Upper lobe of left lung (tissue), 4 donors: ENCODE measurements around the gene USF2.

Experiments used
- EP300 ChIP-seq, 4 donors: sonication (generic); formaldehyde crosslinking; IDR thresholded peaks; one replicate each; pipeline ENCODE4 v1.5.1; 2017; ENCODE audit warnings: antibody characterized with exemption in 4 of 4, control low read depth in 2 of 4
- POLR2A ChIP-seq, 4 donors: fragments of 450-650 bp; IDR thresholded peaks; one replicate each; pipeline ENCODE4 v1.5.1; 2016 to 2017; ENCODE audit warnings: antibody characterized with exemption in 4 of 4, mild to moderate bottlenecking in 2 of 4
- POLR2AphosphoS5 ChIP-seq, 2 donors: sonication (generic); formaldehyde crosslinking; IDR thresholded peaks; one replicate each; pipeline ENCODE4 v1.5.1; 2017; ENCODE audit warnings: antibody characterized with exemption in 2 of 2
- TF ChIP-seq, protein P1 (sequence below), 6 experiments: fragments of 450-650 bp in 4 of 6; fragments of 200-600 bp in 2 of 6; sonication (generic) in 2 of 6; IDR thresholded peaks; one replicate each; pipeline ENCODE4 v1.5.1; 2016 to 2019; ENCODE audit warnings: antibody characterized with exemption in 6 of 6

DNA sequence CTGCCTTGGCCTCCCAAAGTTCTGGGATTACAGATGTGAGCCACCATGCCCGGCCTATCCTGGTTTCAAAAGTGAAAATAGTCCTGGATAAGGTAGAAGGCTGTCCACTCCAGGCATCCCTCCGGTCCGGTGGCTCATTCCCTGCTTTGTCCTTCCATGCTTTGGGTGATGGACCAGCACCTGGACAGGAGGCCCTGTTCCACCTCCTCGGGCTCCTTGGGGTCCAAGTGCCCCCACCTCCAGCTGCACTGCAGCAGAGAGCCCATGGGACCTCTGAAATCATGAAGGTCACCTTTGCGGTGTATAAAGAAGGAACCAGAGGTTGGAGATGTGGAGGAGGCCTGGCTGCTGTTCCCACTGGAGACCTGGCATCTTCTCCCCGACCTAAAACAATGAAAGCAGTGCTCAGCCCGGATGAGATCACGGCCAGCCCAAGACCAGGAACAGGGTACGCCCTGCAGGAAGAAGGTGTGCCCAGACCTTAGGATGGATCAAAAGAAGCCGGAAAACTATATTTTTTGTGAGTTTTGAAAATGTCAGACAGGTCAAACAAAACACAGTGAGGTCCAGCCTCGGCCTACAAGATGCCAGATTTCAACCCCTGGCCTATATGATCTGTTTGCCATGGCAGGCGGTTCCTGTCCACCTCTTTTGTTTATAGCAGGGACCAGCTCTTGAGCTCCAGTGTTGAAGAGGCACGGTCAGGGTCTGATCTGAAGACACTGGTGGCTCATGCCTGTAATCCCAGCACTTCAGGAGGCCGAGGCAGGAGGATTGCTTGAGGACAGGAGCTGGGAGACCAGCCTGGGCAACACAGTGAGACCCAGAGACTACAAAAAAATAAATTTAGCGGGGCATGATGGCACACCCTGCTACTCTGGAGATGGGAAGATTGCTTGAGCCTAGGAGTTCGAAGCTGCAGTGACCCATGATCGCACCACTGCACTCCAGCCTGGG lies 14.1 kb upstream of the USF2 start:
- TF ChIP-seq, protein P1, sequence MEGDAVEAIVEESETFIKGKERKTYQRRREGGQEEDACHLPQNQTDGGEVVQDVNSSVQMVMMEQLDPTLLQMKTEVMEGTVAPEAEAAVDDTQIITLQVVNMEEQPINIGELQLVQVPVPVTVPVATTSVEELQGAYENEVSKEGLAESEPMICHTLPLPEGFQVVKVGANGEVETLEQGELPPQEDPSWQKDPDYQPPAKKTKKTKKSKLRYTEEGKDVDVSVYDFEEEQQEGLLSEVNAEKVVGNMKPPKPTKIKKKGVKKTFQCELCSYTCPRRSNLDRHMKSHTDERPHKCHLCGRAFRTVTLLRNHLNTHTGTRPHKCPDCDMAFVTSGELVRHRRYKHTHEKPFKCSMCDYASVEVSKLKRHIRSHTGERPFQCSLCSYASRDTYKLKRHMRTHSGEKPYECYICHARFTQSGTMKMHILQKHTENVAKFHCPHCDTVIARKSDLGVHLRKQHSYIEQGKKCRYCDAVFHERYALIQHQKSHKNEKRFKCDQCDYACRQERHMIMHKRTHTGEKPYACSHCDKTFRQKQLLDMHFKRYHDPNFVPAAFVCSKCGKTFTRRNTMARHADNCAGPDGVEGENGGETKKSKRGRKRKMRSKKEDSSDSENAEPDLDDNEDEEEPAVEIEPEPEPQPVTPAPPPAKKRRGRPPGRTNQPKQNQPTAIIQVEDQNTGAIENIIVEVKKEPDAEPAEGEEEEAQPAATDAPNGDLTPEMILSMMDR (IDR thresholded peaks at IDR 0.05): no peak
- TF ChIP-seq POLR2A (IDR thresholded peaks at IDR 0.05) (no peak), EP300 (IDR thresholded peaks at IDR 0.05) (no peak), POLR2AphosphoS5 (IDR thresholded peaks at IDR 0.05) (no peak)
